IPS DF 4.7 (cell line): ENCODE results near the gene RFT1.
"Not testable (repeated sequence)": the region's sequence is repeated elsewhere in the genome, so short reads cannot be mapped to it uniquely, and the experiment has no call there.

Experiments used
- DNase-seq: peaks from one replicate; pipeline ENCODE4 v3.0.0-alpha.2; 2013; ENCODE audit warnings: low spot score; ENCODE audit errors: extremely low read depth

RFT1 gene

DNA sequence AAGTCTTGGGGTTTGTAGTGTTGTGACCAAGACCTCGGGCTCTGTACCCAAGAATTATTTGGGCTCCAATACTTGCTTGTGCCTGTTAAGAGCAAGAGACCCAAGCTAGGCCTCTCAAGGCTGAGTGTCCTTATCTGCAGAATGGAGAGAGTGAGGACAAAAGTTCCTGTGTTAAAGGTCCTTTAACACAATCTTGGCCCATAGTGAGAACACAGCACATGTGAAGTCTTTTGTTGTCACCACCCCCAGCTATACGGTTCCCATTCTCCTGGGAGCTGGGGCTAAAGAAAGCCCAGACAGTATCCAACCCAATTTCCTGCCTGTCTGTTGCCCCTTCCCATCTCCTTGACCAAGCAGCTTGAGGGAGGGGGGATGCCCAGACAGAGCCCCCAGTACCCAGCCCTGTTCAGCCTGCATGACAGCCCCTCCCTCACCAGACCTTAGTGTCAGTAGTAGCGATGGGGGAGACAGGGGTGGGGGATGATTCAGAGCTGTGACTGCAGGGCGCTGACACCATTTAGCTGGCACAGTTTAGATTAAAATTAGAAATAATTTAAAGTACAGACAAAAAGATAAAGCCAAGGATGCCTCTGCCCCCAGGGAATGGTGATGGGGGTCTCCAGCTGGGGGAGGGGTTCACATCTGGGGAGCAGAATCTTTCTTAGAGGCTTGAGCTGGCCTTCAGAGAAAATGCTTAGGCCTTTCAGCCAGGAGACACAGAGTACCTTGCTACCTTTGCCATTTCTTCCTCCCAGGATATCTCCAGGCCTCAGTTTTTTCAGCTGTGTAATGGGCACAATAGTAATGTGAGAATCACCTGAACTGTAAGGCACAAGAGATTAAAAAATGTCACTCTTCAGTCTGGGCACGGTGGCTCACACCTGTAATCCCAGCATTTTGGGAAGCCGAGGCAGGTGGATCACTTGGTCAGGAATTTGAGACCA lies 33.5 kb upstream of the RFT1 start:
- no peak for DNase-seq

GRCh38 chr3:53162672-53163443 lies 32.6 kb upstream of the RFT1 start:
- no peak for DNase-seq

GRCh38 chr3:53161820-53162671 lies 31.8 kb upstream of the RFT1 start:
- no peak for DNase-seq

DNA sequence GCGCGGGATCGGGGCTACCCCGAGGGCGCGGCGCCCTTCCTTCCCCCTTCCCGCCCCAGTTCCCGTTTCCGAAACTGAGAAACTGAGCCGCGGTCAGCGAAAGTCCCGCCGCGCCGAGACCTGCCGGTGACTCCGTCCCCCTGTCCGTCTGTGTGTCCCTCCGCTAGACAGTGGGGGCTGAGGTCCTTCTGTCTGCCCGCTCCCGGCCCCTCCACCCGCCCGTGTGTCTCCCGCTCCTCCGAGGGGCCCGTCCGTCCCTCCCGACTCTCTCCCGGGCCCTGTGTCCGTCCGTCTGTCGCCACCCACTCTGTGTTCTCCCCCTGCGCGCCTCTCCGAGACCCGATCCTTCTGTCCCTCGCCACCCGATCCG lies 31.2 kb upstream of the RFT1 start:
- no peak for DNase-seq

GRCh38 chr3:53160660-53161449 lies 30.6 kb upstream of the RFT1 start, which contains the start of gene PRKCD:
Gene PRKCD (plus strand): TSS chr3:53161209. CDS start chr3:53178423, 17,214 bp downstream.
- DNase-seq = no peak

- DNase-seq = no peak
Observed at GRCh38 chr3:53160061-53160659, 29.9 kb upstream of the RFT1 start.

DNA sequence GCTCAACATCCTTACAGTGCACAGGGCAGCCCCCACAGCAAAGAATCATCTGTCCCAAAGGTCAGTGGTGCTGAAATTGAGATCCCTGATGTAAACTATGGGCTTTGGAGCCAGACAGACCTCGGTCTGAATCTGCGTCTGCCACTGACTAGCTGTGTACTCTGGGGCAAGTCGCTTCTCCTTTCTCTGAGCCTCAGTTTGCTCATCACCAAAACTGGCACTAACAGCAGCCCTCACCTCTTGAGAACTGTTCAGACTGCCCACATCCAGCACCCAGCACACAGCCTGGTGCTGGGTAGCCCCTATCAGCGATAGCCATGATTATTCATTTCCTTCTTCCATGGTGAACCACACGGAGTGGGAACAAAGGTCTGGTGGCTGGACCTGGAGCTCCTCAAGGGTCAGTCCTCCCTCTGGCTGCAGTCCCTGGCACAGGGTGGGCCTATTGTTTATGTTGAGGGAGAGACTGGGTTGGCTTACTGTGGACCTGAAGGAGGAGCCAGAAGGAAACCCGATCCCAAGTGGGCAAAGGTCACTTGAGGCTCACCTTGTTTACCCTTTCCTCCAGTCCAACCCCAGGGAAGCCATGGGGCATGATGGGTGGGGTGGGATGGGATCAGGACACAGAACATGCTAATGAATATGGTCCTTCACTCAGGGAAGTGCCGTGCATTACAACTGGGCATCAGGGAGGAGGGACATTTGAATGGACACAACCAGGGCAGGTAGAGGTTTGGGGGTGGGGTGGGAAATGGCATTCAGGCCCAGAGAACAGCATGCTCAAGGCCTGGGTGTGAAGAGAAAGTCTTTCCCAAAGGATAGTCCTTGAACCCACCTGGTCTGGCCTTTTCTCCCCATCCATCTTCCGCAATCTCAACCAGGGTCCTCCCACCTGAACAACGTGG lies 29.2 kb upstream of the RFT1 start:
- no peak for DNase-seq

GRCh38 chr3:53158765-53159155 lies 28.5 kb upstream of the RFT1 start:
- no peak for DNase-seq

- no peak for DNase-seq
Observed at GRCh38 chr3:53157974-53158580, 27.8 kb upstream of the RFT1 start.

GRCh38 chr3:53156368-53156834 lies 26.2 kb upstream of the RFT1 start:
- no peak for DNase-seq

GRCh38 chr3:53155760-53156159 lies 25.5 kb upstream of the RFT1 start:
- DNase-seq = no peak

DNA sequence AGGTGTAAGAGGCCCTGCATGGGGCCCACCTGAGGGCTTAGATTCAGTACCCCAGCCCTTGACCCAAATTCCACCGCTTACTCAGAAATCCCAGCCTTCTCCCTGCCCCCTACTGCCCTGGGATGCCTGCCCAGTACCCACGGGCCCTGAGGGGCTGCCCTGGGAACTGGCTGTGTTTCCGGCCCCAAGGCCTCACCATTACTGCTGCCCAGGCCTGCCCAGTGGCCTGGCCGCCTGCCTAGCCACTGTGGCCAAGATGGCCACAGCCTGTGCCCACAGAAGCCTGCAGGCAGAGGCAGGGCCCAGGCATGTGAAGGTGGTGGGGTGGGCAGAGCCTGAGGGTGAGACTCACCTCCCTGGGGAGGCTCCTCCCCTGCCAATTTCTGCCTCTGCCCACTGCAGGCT lies 24.6 kb upstream of the RFT1 start:
- DNase-seq = no peak

- DNase-seq = no peak
Observed at GRCh38 chr3:53153980-53154379, 23.7 kb upstream of the RFT1 start.

DNA sequence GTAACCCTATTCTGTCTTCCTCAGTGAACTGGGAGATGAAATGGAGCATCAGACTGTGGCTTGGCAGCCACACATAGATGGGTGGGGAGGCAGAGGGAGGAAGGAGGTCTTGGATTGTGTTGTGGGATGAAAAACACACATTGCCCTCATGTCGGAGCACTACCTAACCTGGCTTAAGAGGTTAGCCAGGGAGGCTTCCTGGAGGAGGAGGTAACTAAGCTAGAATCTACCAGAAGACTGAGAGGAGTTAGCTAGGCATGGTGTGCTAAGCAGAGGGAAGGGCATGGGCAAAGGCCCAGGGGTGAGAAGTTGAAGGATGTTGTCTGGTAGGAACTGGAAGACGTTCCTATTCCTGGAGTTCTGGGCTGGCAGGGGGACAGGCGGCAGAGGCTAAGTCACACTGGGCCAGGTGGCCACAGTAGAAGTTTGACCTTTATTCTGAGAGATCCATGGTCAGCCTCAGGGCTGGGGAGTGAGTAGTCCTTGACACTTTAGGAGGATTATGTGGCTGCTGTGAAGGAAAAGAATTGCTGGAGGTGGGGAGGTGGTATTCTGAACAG lies 23.1 kb upstream of the RFT1 start:
- no peak for DNase-seq

- no peak for DNase-seq
Observed at GRCh38 chr3:53151870-53152660, 21.8 kb upstream of the RFT1 start.

- DNase-seq = no peak
Observed at GRCh38 chr3:53151465-53151864, 21.2 kb upstream of the RFT1 start.

DNA sequence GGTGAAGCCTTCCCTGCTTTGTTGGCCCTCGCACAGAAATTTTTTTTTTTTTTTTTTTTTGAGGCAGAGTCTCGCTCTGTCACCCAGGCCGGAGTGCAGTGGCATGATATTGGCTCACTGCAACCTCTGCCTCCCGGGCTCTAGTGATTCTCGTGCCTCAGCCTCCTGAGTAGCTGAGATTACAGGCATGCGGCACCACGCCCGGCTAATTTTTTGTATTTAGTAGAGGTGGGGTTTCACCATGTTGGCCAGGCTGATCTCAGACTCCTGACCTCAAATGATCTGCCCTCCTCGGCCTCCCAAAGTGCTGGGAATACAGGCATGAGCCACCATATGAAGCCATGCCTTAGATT lies 20.8 kb upstream of the RFT1 start:
- not testable (repeated sequence) for DNase-seq
